Prostate gland (tissue), 2 donors: ENCODE measurements around the gene SHOC2.

ENCODE experiments used
- POLR2A ChIP-seq: fragments of 450-650 bp; IDR thresholded peaks from one replicate; pipeline ENCODE4 v1.6.1; 2016; ENCODE audit warnings: antibody characterized with exemption, mild to moderate bottlenecking
- TF ChIP-seq, protein P1 (sequence below), 4 experiments: fragments of 200-600 bp in 2 of 4; fragments of 450-650 bp in 2 of 4; sonication (generic) in 2 of 4; IDR thresholded peaks; 1 replicate in 3 of 4; 2 replicates in 1 of 4; pipeline ENCODE4 v1.5.1; 2016 to 2019; ENCODE audit warnings: antibody characterized with exemption in 4 of 4, mild to moderate bottlenecking in 2 of 4, moderate library complexity in 2 of 4

DNA sequence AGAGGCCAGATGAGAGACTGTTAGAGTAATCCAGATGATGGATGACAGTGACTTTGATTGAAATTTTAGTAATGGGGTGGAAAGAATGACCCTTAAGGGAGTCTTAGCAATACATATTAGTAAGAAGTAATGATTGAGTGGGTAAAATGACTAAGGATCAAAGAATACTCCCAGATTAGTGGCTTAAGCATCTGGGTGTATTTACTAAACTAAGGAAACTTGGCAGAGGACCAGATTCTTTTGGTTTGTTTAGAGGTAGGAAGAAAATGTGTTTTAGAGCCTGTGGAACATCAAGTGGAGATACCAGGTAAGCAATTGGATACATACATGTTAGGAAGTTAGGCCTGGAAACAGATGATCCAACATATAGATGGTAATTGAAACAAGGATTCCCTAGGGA is 98.6 kb downstream of the SHOC2 start:
- TF ChIP-seq, protein P1, sequence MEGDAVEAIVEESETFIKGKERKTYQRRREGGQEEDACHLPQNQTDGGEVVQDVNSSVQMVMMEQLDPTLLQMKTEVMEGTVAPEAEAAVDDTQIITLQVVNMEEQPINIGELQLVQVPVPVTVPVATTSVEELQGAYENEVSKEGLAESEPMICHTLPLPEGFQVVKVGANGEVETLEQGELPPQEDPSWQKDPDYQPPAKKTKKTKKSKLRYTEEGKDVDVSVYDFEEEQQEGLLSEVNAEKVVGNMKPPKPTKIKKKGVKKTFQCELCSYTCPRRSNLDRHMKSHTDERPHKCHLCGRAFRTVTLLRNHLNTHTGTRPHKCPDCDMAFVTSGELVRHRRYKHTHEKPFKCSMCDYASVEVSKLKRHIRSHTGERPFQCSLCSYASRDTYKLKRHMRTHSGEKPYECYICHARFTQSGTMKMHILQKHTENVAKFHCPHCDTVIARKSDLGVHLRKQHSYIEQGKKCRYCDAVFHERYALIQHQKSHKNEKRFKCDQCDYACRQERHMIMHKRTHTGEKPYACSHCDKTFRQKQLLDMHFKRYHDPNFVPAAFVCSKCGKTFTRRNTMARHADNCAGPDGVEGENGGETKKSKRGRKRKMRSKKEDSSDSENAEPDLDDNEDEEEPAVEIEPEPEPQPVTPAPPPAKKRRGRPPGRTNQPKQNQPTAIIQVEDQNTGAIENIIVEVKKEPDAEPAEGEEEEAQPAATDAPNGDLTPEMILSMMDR (IDR thresholded peaks at IDR 0.05), result no peak
- no peak for TF ChIP-seq POLR2A
